Stimulated activated CD8-positive, alpha-beta memory T cell treated with anti-CD3 and anti-CD28 coated beads, Interleukin-4, amount 100 ng/mL, for 4 hours (primary cell): ENCODE results near the gene NACAD.
A peak's percentile ranks its signal among the peaks of the same experiment; 100 is the strongest.
"Not testable (repeated sequence)": the region's sequence is repeated elsewhere in the genome, so short reads cannot be mapped to it uniquely, and the experiment has no call there.

Experiments
- DNase-seq, 2 donors: peaks; one replicate each; pipeline ENCODE4 v3.0.0-alpha.2; 2020; ENCODE audit warnings: low read depth in 2 of 2, low spot score in 1 of 2

NACAD gene

DNA sequence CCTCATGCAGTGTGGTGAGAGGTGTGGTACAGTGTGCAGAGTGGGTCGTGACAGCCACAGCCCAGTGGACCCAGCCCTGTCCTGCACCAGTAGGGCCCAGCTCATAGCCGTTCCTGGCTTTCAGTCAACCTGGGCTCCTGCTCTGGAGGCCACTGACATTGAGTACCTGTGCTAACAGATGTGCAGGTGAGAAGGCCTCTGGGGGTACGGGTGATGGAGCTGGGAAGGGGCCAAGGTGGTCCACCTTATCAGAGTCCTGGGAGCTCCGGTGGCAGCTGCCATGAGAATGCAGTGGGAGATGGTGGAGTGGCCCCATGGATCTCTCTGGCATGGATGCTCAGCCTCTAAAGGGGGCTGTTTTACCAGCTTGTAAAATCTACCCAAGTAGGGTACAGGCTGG lies 28.8 kb upstream of the NACAD start:
- DNase-seq: no peak

DNA sequence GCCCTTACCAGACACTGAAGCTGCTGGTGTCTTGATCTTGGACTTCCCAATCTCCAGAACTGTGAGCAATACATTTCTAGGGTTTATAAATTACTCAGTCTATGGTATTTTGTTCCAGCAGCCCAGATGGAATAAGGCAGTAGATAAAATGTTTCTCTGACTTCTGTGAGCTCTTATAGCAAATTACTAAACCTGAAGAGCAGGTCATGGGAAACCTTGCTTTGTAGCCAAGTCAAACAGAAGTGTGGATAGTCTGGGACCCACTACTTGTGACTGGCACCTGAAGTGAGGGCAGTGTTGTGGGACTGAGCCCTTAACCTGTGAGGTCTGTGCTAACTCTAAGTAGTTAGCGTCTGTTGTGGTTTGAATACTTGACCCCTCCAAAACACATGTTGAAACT lies 27.3 kb upstream of the NACAD start:
- no peak for DNase-seq

DNA sequence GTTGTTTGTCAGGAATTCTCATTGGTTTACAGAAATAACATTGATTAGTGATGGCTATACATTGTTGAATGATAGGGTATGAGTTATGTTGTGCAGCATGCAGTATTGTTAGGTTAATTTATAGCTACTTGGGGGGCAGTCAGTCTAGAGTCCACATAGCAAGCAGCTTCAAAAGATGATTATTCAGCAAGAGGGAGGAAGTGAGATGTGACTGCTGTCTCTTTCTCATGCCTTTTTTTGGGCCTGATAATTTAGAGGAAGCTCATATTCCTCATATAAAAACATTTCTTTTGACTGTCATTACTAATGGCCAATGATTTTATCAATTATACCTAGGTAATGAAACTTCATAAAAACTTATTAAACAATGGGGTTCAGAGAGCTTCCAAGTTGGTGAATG lies 26.2 kb upstream of the NACAD start:
- no peak for DNase-seq

DNA sequence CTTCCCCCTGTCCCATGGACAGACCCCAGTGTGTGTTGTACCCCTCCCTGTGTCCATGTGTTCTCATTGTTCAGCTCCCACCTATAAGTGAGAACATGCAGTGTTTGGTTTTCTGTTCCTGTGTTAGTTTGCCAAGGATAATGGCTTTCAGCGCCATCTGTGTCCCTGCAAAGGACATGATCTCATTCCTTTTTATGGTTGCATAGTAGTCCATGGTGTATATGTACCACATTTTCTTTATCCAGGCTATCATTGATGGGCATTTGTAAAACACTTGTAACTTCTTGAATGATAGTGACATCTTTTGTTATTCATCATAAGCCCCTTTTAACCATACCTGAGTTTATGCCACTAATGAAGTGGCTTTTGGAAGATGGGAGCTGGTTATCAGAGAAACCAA lies 25.5 kb upstream of the NACAD start:
- DNase-seq: not testable (repeated sequence)

DNA sequence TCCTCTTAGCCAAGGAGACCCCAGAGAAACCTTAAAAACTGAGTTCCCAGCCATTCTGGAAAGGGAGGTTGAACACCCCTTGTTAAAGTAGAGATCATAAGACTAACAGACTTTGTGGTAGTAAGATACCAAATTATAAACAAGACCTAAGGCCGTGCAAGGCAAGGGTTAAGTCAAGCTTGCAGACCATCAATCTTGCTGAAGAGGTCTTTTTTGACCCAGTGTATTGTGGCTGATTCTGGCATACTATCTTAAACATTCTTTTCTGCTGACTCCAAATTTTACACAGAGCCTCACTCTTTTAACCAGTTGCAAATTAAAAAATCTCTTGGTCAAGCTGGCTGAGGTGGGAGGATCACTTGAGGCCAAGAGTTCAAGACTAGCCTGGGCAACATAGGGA lies 23.9 kb upstream of the NACAD start:
- DNase-seq: no peak

DNA sequence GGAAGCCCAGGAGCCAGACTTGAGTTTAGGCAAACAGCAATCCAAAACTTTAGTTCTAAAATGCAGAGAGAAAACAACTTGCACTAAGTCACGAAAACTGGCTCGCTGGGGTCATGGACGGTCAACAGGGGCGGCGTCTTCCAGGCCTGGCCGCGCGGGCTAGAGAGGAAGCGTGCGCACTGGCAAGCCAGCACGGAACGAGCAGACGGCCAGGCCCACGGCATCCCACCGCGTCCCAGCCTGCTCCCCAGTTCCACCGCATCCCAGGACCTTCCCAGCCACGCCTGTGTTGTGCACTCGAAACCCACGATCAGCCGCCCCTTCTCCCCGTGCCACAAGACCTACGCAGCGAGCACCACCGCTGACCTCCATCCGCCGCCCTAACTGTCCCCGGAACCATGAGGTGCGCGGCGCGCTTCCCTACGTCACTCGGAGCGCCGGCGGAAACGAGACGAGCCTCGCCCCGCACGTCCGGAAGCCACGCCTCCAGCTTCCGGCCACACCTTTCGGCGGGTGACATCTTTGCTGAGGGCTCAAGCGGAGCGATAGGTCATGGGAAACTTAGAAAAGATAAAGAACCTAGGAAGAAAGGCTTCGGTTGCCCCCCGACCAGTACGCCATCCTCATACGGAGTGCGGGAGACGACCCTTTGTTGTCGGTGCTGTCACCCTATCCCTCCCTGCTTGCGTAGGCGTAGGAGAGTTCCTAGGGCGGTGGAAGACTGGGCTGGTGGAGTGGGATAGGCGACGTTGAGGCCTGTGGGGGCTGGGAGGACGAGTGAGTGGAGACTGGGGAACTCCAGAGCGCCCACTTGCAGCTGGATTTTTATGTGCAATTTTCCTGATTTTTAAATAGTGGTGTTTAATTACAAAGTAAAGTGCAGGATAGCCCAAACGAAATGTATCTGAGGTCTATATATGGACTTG lies 22.8 kb upstream of the NACAD start, which contains the start of gene TBRG4:
Gene TBRG4 (minus strand): TSS at position 400 of the 926 bp plus-strand sequence. CDS start 2,460 bp downstream, outside the sequence.
- peak; percentile 86 to 88 for DNase-seq

DNA sequence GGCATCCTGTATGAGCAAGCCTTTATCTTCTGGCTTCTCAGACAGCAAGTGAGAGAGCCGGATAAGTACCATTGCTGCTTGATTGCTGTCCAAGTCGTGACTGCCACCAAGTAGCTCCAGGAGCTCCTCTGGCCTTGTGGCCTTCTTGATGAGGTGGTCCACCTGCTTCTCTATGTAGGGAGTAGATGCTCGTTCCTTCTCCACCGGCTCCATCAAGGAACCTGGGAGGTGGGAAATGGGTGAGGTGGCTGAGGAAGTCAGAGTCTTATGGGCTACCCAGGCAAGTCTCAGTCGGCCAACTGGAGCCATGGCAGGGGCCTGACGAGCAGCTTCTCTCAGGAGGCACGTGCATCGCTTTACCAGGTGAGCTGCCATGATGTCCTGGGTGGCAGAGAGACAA lies 20.1 kb upstream of the NACAD start:
- no peak for DNase-seq

DNA sequence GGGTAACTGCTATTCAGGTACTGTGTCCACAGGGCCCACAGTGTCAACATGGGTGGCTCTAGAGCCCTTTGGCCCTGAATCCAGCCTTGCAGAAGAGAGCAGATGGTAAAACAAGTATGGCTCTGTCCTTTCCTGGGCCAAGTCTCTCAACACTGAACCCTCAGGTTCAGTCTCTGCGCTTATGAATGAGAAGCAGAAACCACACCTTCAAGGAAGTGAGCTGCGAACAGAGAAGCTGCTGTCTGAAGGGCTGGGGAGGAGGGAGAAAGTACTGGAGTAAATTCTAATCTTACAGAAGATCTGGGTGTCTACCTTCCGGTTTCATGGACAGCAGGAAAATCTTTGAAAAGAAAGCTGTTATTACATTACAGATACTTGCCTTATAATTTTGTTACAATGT lies 18.6 kb upstream of the NACAD start:
- no peak for DNase-seq

DNA sequence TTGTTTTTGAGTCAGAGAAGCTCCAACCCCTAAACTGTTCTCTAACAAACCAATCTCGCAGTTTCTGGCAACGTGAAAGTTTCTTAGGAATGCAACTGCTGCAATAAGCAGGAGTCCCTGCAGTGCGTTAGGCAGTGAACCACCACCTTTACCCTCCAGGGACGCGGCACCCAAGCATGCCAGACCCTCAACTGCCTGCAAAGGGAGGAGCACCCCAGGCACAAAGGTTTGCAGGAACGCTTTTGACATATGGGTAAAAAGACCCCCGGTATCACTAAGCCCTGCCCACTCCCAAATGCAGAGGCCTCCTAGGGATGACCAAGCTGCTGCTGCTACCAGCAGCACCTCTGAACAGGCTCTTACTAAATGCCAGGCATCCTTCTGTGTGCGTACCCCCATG lies 18.1 kb upstream of the NACAD start:
- DNase-seq: no peak

DNA sequence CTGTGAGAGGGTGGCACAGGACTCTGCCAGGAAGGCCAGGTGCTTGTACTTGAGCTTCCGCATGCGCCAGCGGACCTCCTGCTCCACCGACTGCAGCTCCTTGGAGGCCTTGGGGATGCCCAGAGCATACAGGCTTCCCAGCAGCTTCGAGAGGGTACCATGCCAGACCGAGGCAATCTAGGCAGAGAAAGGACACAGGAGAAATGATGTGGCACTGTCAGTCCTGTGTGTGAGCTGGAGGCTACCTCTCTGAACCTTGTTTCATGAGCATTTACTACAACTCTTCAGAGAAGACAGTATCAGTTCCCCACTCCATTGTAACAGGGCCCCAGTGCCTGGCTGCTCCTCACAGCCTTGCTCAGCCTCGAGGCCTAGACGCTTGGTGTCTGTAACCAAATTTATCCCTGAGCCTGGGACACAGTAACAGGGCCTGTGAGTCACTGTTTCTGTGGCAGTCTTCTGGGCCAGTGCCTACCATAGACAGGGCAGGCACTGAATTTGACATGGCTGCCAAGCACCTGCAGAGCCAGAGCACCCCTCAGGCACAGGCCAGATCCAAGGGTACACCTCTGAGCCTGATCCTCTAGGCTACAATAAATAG lies 16.9 kb upstream of the NACAD start:
- no peak for DNase-seq

DNA sequence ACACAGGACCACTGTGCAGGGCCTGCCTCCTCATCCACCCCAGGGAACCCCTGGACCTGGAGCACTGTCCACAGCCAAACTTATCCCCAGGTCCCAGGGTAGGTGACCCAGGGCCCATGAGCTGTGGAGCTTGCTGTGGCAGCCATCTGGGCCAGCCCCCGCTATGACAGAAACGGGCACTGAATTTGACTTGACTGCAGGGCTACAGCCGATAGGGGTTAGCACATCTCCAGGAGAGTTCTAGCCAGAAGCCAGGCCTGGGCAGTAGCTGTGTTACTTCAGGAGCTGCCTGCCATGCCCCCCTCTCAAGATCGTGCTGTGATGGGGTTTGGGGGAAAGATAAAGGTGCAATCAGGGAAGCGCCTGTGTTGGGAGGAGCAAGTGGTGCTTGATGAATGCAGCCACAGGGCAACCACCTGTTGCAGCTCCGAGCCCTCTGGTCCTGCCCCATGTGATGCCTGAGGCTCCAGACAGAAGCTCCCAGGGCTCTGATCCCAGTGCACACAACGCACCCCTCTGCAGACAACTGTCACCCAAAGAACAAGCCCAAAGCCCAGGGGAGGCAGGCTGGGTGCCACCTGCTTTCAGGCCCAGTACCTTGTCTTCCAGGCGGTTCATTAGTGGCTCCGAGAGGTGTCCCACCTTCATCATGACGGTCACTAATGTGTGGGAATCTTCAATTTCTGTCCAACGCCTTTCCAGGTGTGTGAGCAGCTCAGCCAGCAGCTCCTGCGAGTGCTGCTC lies 16.2 kb upstream of the NACAD start:
- DNase-seq: no peak

DNA sequence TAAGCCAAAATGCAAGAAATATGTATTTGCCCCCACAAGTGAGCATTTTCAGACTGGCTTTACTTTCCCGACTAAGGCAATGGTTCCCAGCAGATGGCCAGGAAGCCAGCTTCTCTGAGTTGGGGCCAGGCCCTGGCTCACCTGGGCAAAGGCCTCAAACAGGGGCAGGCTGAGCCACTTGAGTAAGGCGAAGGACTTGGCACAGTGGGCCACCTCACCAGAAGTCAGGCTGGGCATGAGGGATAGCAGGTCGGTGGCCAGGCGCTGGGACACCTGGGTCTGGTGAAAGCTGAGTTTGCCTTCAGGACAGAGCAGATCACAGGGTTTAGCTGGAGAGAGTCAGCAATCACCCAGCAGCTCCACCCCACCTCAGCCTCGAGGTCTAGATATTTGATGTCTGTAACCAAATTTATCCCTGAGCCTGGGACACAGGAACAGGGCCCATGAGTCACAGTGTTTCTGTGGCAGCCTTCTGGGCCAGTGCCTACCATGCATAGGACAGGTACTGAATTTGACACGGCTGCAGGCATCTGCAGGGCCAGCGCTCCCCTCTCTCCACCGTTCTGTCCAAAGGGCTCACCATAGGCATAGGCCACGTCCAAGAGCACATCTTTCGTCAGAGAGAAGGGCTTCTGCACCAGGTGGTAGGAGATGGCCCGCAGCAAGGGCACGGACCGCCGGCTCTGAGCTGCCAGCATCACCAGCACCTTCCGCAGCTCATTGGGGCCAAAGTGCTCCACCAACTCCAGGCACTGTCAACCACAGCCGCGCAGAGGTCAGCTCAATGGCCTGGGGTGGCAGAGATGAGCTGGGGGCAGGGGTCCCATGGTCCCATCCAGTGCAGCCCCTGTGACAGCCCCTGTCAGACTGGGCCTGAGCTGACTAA lies 15.4 kb upstream of the NACAD start:
- DNase-seq: no peak

DNA sequence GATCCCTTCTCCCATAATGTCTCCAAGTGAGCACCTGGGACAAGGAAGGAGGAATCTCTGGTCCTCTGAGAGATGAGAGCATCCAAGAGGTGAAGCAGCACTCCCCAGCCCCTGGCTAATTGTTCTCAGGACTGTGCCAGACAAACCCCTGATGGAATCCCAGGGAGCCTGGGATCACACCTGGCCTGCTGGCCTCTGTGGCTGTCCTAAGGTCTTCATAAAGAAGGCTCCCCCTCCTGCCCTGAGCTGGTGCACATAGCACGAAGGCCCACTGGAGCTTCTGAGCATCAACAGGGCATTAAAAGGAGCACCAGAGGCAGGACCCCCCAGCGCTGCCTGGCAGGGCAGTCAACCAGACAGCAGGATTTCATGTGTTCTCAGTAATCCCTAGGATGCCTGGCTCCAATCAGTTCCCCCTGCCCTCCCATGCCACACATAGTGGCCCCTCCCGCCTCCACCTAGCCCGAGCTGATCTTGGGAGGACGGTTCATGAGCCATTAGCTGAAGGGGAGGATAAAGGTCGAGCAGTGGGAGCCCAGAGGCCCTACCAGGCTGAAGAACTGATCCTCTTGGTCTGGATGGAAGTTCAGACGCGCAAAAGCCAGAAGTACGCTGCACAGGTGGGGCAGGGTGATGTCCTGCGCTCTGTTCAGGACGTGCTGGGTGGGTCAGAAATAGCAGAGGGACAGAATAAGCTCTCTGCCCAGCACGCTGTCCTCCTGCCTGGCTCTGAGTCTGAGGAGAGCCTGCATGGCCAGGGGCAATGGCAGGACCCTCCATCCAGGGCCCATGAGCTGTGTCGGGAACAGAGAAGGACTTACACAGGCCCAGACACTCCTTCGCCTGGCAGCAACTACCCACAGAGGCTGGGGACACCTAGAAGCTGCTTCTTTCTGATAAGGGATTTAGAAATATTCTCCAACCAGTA lies 14.3 kb upstream of the NACAD start:
- DNase-seq: no peak

DNA sequence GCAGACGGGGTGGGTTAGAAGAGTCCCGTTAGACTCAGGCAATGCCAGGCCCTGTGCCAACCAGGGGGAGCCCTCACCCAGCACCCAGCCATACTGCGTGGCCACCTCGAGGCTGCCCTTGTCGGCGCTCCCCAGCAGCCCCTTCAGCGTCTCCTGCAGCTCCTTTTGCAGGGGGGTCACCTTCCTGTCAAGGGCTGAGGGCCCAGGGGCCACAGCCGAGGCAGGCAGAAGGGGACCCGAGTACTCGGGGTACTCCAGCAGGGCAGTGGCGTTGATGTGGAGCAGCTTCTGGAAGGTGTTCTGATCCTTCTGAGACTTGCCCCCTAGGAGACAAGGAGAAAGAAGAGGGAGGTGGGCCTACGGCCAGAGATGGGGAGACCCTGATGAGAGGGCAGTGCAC lies 13.0 kb upstream of the NACAD start:
- DNase-seq: no peak

DNA sequence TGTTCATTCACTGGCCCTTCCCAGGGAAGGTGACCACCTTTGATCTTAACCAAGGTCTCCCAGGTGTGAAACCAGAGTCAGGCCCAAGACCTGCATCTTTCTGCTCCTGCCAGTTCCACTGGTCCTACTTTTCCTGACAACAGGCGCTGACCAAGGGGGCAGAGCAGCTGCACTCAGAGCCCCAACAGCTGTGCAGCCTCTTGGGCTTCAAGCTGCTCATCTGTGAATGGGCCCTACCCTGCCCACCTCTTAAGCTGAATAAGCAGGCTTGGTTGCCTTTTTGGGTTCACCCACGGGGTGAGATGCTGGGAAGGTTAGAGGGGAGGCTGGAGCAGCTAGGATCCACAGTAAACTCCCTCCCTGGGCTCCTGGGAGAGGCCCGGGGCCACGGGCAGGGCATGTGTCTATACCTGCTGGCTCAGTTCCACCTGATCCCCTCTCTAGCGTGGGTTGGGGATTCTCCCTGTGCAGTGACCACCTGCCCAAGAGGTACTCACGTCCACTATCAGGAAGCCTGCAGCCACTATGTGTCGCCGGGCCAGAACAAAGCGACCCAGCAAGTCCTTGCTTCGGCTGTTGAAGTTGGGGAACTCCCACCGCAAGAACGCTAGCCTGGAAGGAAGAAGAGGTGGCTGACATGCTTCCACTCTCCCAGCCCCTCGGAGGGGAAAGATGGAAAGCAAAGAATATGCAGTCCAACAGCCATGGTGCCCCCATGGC lies 12.2 kb upstream of the NACAD start:
- no peak for DNase-seq

DNA sequence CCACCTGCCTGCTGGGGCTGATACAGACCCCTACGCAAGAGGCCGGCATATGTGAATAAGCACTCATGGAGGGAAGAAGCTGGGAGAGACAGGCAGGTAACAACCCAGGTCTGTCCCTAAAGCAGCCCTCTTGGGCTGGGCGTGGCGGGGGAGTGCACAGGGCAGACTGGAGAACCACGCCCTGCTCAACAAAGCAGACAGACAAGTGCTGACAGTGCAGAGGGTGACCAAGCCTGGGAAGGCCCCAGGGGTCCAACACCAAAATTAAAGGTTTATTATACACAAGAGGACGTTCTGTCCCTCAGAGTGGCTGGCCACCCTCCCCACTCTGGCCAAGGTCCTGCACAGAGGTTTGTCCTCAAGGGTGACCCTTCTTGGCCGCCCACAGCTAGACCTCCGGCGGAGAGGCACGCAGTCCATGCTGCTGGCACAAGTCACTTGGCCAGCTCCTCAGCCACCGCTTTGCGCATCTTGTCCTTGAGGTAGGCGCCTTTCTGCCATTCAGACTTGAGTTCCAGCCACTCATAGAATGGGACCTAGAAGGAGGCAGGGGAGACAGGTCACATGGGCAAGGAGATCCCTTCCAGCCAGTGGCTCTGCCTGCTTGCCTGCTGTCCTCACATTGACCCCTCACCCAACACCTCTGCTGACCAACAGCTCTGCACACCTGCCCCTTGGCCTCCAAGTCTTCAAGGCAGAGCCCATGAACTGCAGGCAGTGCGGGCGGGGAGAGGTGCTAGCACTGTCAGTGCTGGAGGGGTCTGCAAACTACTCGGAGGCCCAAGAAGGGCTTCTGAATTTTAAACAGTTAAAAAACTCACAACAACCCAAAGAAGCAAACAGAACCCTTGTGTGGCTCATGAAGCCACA lies 11.4 kb upstream of the NACAD start:
- DNase-seq: no peak

DNA sequence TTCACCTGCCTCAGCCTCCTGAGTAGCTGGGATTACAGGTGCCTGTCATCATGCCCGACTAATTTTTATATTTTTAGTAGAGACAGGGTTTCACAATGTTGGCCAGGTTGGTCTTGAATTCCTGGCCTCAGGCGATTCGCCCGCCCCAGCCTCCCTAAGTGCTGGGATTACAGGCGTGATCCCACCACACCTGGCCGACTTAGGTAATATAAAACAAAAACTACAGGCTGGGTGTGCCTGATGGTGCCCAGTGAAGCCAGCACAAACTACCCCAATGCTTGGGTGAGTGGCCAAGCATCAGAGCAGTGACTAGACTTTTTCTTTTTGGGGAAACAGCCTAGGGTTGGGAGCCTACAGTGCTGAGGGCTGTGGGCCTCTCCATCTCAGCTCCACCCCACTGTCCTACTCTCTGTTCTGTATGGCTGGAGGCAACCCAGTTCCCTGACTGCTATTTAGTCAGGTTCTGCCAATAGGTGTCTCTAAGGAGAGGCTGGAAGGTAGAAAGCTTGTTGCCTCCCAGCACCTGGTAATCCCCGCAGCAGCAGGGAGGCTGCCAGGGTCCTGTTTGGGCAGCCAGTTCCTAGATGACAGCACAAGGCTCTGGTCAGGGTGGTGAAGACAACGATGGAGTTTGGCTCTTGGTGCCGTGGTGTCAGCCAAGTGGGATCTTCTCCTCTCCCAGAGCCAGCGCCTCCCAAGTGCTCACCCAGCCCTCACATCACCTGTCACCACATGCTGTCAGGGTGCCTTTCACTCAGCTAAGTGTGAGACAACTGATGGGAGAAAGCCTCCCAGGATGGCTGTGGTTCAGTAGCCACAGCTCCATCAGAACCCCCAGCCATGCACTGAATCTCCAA lies 10.4 kb upstream of the NACAD start:
- DNase-seq: no peak

DNA sequence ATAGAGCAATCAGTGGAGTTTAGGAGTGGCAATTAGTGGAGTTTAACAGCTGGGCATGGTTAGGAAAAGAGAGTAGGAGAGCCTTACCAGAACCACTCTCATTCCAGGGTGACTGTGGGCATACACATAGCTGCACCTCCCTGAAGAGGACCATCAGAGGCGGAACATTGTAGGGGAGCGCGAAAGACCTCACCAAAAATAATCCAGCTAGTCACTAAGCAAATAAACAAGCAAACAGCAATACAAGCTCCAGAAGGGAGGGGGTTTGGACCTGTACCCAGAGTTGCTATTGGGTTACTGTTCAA lies 4.1 kb upstream of the NACAD start:
- DNase-seq: no peak
